Measurements from ENCODE around the gene KRTAP4-6. TPM values are rescaled to one million over a fixed set of nuclear protein-coding genes. Genes with fewer than 3 reads are reported as not detected.
A peak's percentile ranks its signal among the peaks of the same experiment; 100 is the strongest.
"Not testable (repeated sequence)": the region's sequence is repeated elsewhere in the genome, so short reads cannot be mapped to it uniquely, and the experiment has no call there.

KRTAP4-6 gene
- polyA plus RNA-seq, 2 of the 4 experiments (the other 2 are of a cell fraction) = not detected

DNA sequence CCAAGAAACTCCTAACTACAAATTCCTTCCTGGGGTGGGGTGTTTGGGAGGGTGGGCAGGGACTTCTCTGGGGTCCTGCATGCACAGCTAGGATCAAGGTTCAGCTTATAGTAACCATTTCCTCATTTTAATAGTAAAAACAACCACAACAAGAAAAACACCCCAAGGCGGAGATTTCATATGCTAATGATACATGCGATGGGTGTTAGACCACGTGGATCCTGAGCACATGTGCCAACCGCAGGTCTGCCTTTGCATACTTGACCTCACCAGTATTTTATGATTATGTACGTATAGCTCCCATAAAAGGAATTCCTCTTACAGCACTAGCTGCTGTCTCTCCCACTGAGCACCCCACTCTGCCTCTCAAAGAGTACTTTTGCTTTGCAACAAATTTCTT is 24.0 kb downstream of the KRTAP4-6 start:
- no peak for FAIRE-seq
- Histone ChIP-seq H3K4me2 (no peak overlapping the region), H3K4me1 (no peaks in the 10 kb centered on the region), H3K27ac (no peak overlapping the region), H3K9me3 (peaks cover 5% of the 10 kb centered on the region; the same call in 1 of the 3 replicates), H3K4me3 (no peak overlapping the region)
- ATAC-seq = no peak
- CTCF ChIA-PET = no interaction called here
- whole genome bisulfite sequencing (ENCODE audit: missing lambda C conversion rate) = 86% methylated on average over 5 of the region's 5 CpGs
- POLR2A ChIA-PET = no interaction called here
- no peak for TF ChIP-seq HDAC2 (IDR thresholded peaks at IDR 0.05)
- no peak for TF ChIP-seq CBX8 (IDR thresholded peaks at IDR 0.05)
- no peak for TF ChIP-seq FOSB (CRISPR knock-in tag; IDR thresholded peaks at IDR 0.05)
- TF ChIP-seq, protein P1, sequence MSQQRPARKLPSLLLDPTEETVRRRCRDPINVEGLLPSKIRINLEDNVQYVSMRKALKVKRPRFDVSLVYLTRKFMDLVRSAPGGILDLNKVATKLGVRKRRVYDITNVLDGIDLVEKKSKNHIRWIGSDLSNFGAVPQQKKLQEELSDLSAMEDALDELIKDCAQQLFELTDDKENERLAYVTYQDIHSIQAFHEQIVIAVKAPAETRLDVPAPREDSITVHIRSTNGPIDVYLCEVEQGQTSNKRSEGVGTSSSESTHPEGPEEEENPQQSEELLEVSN (IDR thresholded peaks at IDR 0.05; ENCODE audit: borderline replicate concordance, low read depth) = no peak
- TF ChIP-seq SREBF2 (IDR thresholded peaks at IDR 0.05) = no peak
- no peak for TF ChIP-seq GATA3 (IDR thresholded peaks at IDR 0.05; ENCODE audit: borderline replicate concordance)
- TF ChIP-seq, protein P2, sequence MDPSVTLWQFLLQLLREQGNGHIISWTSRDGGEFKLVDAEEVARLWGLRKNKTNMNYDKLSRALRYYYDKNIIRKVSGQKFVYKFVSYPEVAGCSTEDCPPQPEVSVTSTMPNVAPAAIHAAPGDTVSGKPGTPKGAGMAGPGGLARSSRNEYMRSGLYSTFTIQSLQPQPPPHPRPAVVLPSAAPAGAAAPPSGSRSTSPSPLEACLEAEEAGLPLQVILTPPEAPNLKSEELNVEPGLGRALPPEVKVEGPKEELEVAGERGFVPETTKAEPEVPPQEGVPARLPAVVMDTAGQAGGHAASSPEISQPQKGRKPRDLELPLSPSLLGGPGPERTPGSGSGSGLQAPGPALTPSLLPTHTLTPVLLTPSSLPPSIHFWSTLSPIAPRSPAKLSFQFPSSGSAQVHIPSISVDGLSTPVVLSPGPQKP (IDR thresholded peaks at IDR 0.05; ENCODE audit: low read depth, low read length) = no peak
- TF ChIP-seq FOXS1 (CRISPR knock-in tag; IDR thresholded peaks at IDR 0.05) = no peak
- no peak for TF ChIP-seq HOXB13 (CRISPR knock-in tag; IDR thresholded peaks at IDR 0.05; ENCODE audit: low read depth)
- TF ChIP-seq ESRRA (IDR thresholded peaks at IDR 0.05; ENCODE audit: borderline replicate concordance, low read length) = no peak
- TF ChIP-seq, protein P3, sequence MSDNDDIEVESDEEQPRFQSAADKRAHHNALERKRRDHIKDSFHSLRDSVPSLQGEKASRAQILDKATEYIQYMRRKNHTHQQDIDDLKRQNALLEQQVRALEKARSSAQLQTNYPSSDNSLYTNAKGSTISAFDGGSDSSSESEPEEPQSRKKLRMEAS (IDR thresholded peaks at IDR 0.05) = no peak
- TF ChIP-seq, protein P4, sequence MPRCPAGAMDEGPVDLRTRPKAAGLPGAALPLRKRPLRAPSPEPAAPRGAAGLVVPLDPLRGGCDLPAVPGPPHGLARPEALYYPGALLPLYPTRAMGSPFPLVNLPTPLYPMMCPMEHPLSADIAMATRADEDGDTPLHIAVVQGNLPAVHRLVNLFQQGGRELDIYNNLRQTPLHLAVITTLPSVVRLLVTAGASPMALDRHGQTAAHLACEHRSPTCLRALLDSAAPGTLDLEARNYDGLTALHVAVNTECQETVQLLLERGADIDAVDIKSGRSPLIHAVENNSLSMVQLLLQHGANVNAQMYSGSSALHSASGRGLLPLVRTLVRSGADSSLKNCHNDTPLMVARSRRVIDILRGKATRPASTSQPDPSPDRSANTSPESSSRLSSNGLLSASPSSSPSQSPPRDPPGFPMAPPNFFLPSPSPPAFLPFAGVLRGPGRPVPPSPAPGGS (IDR thresholded peaks at IDR 0.05) = no peak
- TF ChIP-seq, protein P5, sequence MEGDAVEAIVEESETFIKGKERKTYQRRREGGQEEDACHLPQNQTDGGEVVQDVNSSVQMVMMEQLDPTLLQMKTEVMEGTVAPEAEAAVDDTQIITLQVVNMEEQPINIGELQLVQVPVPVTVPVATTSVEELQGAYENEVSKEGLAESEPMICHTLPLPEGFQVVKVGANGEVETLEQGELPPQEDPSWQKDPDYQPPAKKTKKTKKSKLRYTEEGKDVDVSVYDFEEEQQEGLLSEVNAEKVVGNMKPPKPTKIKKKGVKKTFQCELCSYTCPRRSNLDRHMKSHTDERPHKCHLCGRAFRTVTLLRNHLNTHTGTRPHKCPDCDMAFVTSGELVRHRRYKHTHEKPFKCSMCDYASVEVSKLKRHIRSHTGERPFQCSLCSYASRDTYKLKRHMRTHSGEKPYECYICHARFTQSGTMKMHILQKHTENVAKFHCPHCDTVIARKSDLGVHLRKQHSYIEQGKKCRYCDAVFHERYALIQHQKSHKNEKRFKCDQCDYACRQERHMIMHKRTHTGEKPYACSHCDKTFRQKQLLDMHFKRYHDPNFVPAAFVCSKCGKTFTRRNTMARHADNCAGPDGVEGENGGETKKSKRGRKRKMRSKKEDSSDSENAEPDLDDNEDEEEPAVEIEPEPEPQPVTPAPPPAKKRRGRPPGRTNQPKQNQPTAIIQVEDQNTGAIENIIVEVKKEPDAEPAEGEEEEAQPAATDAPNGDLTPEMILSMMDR (IDR thresholded peaks at IDR 0.05) = no peak
- TF ChIP-seq RFX5 (IDR thresholded peaks at IDR 0.05) = no peak
- TF ChIP-seq MYC (IDR thresholded peaks at IDR 0.05; ENCODE audit: borderline replicate concordance, low read length) = no peak
- TF ChIP-seq MAZ (IDR thresholded peaks at IDR 0.05; ENCODE audit: borderline replicate concordance, low read depth, low read length) = no peak
- TF ChIP-seq NR3C1 (IDR thresholded peaks at IDR 0.05) = no peak
- no peak for TF ChIP-seq RAD21 (conservative IDR thresholded peaks at IDR 0.05 in 1 of 2, IDR thresholded peaks at IDR 0.05 in 1 of 2)
- TF ChIP-seq, protein P6, sequence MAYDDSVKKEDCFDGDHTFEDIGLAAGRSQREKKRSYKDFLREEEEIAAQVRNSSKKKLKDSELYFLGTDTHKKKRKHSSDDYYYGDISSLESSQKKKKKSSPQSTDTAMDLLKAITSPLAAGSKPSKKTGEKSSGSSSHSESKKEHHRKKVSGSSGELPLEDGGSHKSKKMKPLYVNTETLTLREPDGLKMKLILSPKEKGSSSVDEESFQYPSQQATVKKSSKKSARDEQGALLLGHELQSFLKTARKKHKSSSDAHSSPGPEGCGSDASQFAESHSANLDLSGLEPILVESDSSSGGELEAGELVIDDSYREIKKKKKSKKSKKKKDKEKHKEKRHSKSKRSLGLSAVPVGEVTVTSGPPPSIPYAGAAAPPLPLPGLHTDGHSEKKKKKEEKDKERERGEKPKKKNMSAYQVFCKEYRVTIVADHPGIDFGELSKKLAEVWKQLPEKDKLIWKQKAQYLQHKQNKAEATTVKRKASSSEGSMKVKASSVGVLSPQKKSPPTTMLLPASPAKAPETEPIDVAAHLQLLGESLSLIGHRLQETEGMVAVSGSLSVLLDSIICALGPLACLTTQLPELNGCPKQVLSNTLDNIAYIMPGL (CRISPR knock-in tag; IDR thresholded peaks at IDR 0.05; ENCODE audit: borderline replicate concordance) = no peak
- no peak for DNase-seq (ENCODE audit: low read depth in 1 of 2, low spot score in 1 of 2)

DNA sequence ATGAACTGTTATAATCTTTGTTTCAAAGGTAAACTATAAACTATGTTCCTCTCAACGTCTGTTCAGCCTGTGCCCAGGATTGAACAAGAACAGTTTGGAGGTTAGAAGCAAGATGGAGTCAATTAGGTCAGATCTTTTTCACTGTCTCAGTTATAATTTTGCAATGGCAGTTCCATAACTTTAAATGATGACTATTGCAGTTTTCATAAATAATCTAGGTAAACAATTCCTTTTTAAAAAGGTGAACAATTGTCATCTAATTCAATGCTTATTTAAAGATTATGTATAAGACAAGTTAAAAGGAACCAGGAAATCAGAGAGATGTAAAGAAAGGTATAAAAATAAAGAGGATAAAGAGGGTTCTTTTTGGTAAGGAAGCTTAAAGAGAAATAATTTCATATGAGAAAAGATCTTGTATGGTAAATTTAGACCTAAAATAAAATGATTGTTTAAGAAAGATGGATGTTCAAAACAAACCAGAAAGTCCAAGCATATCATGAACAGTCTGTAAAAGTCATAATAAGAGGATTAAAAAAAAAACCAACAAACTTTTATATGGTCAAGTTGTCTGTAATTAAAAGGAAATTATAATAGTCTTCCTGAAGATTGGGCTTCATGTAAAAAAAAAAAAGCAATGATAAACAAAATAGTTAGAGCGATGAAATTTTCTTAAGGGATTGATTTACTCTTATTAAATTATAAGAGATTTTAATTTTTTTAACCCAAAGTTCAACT is 29.0 kb downstream of the KRTAP4-6 start:
- H3K9me3 ChIP-seq = peaks cover 5% of the 10 kb centered on the region; the same call in 1 of the 3 replicates
- H3K4me1 ChIP-seq = no peaks in the 10 kb centered on the region
- CTCF ChIA-PET = no interaction called here
- no peak overlapping the region for H3K4me3 ChIP-seq
- no peak for DNase-seq (ENCODE audit: low read depth in 1 of 2, low spot score in 1 of 2)
- TF ChIP-seq ZFP36 (IDR thresholded peaks at IDR 0.05; ENCODE audit: borderline replicate concordance, partially characterized antibody) = peak; percentile 49
- peak; percentile 85 for TF ChIP-seq MAFK (IDR thresholded peaks at IDR 0.05; ENCODE audit: partially characterized antibody)
- no peak for TF ChIP-seq EHMT2 (IDR thresholded peaks at IDR 0.05; ENCODE audit: low read depth)
- H3K27ac ChIP-seq = no peak overlapping the region
- no peak for FAIRE-seq
- ATAC-seq = no peak
- H3K4me2 ChIP-seq = no peak overlapping the region
- 54% methylated on average over 2 of the region's 2 CpGs for WGBS (ENCODE audit: missing lambda C conversion rate)
- POLR2A ChIA-PET = no interaction called here

DNA sequence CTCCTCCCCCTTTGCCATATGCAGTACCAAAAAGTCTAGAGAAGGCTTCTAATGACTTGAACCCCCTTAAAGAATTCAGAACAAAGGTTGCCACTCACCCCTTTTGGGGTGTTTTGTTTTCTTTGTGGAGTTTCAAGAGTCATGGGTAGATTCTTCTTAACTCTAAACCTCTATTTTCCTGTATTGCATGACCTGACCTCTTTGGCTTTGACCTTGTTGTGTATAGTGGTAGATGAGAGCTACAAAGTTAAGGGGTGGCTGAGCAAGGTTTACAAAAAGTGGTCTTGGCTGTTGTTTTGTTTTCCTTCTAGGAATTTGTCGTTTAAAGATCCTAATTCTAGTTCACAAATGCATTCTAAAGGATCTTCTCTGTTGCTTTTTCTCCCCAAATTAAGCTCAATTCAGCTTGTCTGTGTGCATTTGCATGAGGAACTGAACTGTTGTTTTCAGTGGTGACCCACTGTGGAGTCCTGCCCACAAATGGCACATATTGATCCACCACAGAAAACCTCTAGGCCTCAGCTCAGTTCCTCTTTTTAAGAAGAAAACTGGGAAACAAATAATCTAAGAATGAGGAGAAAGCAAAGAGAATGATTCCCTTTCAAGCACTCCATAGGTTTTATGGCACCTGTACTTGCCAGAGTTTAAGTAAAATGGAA is 31.5 kb downstream of the KRTAP4-6 start:
- H3K4me2 ChIP-seq; POLR2A ChIA-PET; DNase-seq (ENCODE audit: low read depth in 1 of 2, low spot score in 1 of 2); H3K27ac ChIP-seq; H3K9me3 ChIP-seq; ATAC-seq; H3K4me3 ChIP-seq; FAIRE-seq: not testable (repeated sequence)
- peaks cover 11% of the 10 kb centered on the region for H3K4me1 ChIP-seq
- CTCF ChIA-PET = interaction anchor here (0.6 kb wide), 2 partner anchors 158 to 431 kb away, joined by 3 to 4 read pairs; no protein-coding TSS in a partner anchor
- 10% methylated on average over 1 of the region's 1 CpG for WGBS (ENCODE audit: missing lambda C conversion rate)

All from A549 (cell line).